ENCODE data around the gene METTL9.
A peak's percentile ranks its signal among the peaks of the same experiment; 100 is the strongest.

METTL9 gene

DNA sequence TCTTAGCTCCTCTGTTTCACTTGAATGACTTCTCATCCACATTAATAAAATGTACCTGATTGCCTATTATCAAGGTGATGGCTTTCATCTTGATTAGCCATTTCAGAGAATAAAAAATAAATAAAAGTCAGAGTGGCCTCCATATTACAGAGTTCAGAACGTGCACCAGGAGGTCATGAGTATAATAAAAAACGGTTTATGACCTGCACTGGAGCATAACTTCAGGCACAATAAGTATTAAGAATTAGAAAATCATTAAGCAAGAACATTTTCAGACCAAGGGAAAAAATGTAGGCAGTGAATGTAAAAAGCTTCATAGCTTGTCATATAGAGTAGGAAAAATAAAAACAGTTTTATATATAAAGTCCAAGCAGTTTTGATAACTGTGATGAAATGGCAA is 11.4 kb downstream of the METTL9 start:
- H3K27ac ChIP-seq (ENCODE audit: low read depth, low read length), result peak overlapping the region; percentile 46
- H3K4me1 ChIP-seq (ENCODE audit: control insufficient read depth, insufficient read depth, low read length, unreplicated experiment), result peaks cover 58% of the 10 kb centered on the region

DNA sequence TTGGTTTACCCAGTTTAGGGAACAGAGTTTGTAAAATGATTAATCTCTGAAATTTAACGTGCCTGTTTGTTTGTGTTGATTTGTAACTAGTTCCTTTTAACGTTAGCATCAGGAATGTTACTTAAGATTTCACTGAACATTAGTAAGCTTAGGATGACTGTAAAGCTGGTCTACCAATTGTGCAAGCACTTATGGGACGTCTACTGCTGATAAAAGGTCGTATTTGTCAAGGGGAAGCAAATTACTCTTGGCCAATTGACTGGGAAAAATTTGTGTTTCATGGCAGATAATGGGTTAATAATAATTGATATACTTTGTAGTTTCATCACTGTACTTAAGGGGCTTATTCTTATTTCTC is 11.8 kb downstream of the METTL9 start:
- Histone ChIP-seq H3K79me2 (ENCODE audit: control insufficient read depth, insufficient read depth, low read length, unreplicated experiment) (peaks cover 99% of the 10 kb centered on the region), H3K4me3 (ENCODE audit: low read depth, low read length) (peak overlapping the region; percentile 43; the same call in 1 of the 2 replicates), H3K4me1 (ENCODE audit: control insufficient read depth, insufficient read depth, low read length, unreplicated experiment) (peaks cover 58% of the 10 kb centered on the region), H3K27me3 (ENCODE audit: insufficient read depth, low read length) (no peaks in the 10 kb centered on the region), H2AFZ (ENCODE audit: low read length, unreplicated experiment) (no peak overlapping the region), H3K36me3 (ENCODE audit: insufficient read depth, low read length) (peaks cover 5% of the 10 kb centered on the region; the same call in 1 of the 2 replicates), H3K27ac (ENCODE audit: low read depth, low read length) (peak overlapping the region; percentile 46)

More for the DNA sequence above, 11.4 kb downstream of the METTL9 start:
- no peak overlapping the region for H3K4me3 ChIP-seq (ENCODE audit: low read depth, low read length)
- H3K36me3 ChIP-seq (ENCODE audit: insufficient read depth, low read length), result peaks cover 3% of the 10 kb centered on the region; the same call in 1 of the 2 replicates
- H3K27me3 ChIP-seq (ENCODE audit: insufficient read depth, low read length), result no peaks in the 10 kb centered on the region
- H2AFZ ChIP-seq (ENCODE audit: low read length, unreplicated experiment), result no peak overlapping the region
- peaks cover 97% of the 10 kb centered on the region for H3K79me2 ChIP-seq (ENCODE audit: control insufficient read depth, insufficient read depth, low read length, unreplicated experiment)

DNA sequence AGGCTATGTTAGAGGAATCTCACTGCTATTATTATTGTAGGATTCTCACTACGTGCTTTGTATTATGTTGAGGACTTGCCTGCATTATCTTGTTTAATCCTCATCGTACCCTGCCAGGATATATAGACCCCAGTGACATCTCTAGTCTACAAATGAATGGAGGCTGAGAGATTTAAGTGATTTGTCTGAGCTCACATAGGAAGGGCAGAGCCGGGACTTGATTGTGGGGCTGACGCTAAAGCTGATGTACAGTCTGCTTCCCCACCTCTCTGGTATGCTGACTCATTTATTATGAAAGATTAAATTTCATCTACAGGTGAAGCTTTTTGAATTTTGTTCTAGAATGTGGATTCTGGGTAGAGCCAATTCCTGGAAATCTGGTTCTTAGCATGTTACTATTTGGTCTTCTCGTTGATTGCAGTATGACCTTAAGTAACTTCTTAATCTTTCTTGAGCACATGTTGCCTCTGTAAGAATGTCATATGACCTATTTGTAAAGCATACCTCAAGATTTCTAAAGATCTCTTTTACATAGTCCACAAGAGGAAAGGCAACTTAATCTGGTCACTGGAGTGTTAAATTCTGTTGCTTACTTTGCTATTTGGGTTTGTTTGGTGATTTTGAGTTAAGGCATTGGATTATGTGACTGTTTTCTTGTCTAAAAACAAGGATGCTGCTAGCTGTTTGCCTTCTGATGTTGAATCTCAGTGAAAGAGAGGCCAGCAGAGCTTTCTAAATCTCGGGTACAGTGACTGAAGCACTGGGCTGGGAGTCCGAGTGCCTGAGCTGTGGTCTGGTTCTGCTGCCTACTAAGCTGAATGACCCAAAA is 12.4 kb downstream of the METTL9 start:
- Histone ChIP-seq H3K27me3 (ENCODE audit: insufficient read depth, low read length) (no peaks in the 10 kb centered on the region), H3K27ac (ENCODE audit: low read depth, low read length) (peak overlapping the region; percentile 46), H3K36me3 (ENCODE audit: insufficient read depth, low read length) (peaks cover 6% of the 10 kb centered on the region; the same call in 1 of the 2 replicates), H3K4me3 (ENCODE audit: low read depth, low read length) (peak overlapping the region; percentile 43; the same call in 1 of the 2 replicates), H2AFZ (ENCODE audit: low read length, unreplicated experiment) (no peak overlapping the region), H3K79me2 (ENCODE audit: control insufficient read depth, insufficient read depth, low read length, unreplicated experiment) (peaks cover 99% of the 10 kb centered on the region), H3K4me1 (ENCODE audit: control insufficient read depth, insufficient read depth, low read length, unreplicated experiment) (peaks cover 58% of the 10 kb centered on the region)

DNA sequence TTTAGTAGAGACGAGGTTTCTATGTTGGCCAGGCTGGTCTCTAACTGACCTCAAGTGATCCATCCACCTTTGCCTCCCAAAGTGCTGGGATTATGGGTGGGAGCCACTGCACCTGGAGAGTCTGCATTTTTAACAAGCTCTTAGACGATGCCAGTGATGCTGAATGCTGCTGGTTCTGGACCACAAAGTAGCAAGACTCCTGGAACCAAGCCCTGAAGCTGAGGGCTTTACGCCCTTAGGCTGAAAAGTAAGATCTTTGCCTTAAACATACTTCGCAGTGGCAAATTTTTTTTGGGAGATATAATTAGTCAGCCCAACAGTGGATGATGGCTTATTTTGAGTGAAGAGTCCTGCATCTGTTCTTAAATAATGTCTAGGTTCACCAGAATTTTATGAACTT is 14.0 kb downstream of the METTL9 start:
- Histone ChIP-seq H3K27ac (ENCODE audit: low read depth, low read length) (peak overlapping the region; percentile 29), H3K79me2 (ENCODE audit: control insufficient read depth, insufficient read depth, low read length, unreplicated experiment) (peaks cover 85% of the 10 kb centered on the region), H3K27me3 (ENCODE audit: insufficient read depth, low read length) (no peaks in the 10 kb centered on the region), H3K4me1 (ENCODE audit: control insufficient read depth, insufficient read depth, low read length, unreplicated experiment) (peaks cover 56% of the 10 kb centered on the region), H3K4me3 (ENCODE audit: low read depth, low read length) (no peak overlapping the region), H2AFZ (ENCODE audit: low read length, unreplicated experiment) (no peak overlapping the region), H3K36me3 (ENCODE audit: insufficient read depth, low read length) (peaks cover 10% of the 10 kb centered on the region)

DNA sequence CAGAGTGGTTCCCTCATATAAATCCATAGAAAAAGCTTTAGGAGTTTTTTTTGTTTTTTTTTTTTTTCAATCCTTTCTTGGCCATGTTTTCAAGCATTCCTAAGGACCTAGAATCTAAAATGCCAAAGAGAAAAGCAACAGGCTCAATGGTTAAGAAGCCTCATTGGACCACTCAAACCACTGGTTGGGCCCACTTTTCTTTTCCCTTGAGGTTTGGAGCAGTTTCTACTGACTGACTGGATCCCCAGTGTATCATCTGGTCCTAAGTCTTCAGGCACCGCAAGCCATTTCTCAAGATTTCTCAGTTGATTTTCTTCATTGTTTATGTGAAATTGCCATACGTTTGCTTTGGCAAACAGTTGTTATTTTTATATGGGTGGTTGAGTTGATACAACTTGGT is 14.4 kb downstream of the METTL9 start:
- H3K27me3 ChIP-seq (ENCODE audit: insufficient read depth, low read length), result no peaks in the 10 kb centered on the region
- H3K27ac ChIP-seq (ENCODE audit: low read depth, low read length), result peak overlapping the region; percentile 29
- no peak overlapping the region for H2AFZ ChIP-seq (ENCODE audit: low read length, unreplicated experiment)
- H3K4me3 ChIP-seq (ENCODE audit: low read depth, low read length), result no peak overlapping the region
- peaks cover 12% of the 10 kb centered on the region for H3K36me3 ChIP-seq (ENCODE audit: insufficient read depth, low read length)
- H3K4me1 ChIP-seq (ENCODE audit: control insufficient read depth, insufficient read depth, low read length, unreplicated experiment), result peaks cover 52% of the 10 kb centered on the region
- peaks cover 82% of the 10 kb centered on the region for H3K79me2 ChIP-seq (ENCODE audit: control insufficient read depth, insufficient read depth, low read length, unreplicated experiment)

DNA sequence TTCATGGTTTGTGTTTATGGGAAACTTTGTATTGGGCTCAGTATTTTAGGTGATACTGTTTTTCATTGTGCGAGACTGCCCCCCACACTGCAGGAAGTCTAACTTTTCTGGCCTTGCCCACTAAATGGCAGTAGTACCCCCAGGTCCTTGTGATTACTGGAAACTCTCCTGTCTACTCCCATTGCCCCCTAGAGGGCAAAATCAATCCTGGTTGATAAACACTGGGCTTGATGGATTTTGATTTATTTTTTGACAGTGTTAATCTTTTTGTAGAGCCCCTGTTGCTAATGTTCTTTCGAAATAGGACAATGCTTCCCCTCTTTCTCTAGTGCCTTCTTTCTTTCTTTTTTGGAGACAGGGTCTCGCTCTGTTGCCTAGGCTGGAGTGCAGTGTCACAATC is 15.5 kb downstream of the METTL9 start:
- Histone ChIP-seq H3K27me3 (ENCODE audit: insufficient read depth, low read length) (no peaks in the 10 kb centered on the region), H3K79me2 (ENCODE audit: control insufficient read depth, insufficient read depth, low read length, unreplicated experiment) (peaks cover 80% of the 10 kb centered on the region), H3K27ac (ENCODE audit: low read depth, low read length) (no peak overlapping the region), H2AFZ (ENCODE audit: low read length, unreplicated experiment) (no peak overlapping the region), H3K4me3 (ENCODE audit: low read depth, low read length) (no peak overlapping the region), H3K36me3 (ENCODE audit: insufficient read depth, low read length) (peaks cover 17% of the 10 kb centered on the region), H3K4me1 (ENCODE audit: control insufficient read depth, insufficient read depth, low read length, unreplicated experiment) (peaks cover 45% of the 10 kb centered on the region)

DNA sequence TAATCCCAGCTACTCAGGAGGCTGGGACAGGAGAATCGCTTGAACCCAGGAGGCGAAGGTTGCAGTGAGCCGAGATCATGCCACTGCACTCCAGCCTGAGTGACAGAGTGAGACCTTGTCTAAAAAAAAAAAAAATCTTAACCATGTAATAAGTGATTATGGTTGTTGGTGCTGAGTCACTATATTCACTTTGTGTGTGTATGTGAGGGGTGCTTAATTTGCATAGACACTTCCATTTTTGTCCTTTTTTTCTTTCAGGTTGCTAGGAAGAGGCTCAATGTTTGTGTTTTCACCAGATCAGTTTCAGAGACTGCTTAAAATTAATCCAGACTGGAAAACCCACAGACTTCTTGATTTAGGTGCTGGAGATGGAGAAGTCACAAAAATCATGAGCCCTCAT is 18.2 kb downstream of the METTL9 start:
- Histone ChIP-seq H3K4me3 (ENCODE audit: low read depth, low read length) (no peak overlapping the region), H3K27ac (ENCODE audit: low read depth, low read length) (no peak overlapping the region), H3K36me3 (ENCODE audit: insufficient read depth, low read length) (peaks cover 17% of the 10 kb centered on the region), H2AFZ (ENCODE audit: low read length, unreplicated experiment) (no peak overlapping the region), H3K79me2 (ENCODE audit: control insufficient read depth, insufficient read depth, low read length, unreplicated experiment) (peaks cover 70% of the 10 kb centered on the region), H3K4me1 (ENCODE audit: control insufficient read depth, insufficient read depth, low read length, unreplicated experiment) (peaks cover 25% of the 10 kb centered on the region), H3K27me3 (ENCODE audit: insufficient read depth, low read length) (no peaks in the 10 kb centered on the region)

DNA sequence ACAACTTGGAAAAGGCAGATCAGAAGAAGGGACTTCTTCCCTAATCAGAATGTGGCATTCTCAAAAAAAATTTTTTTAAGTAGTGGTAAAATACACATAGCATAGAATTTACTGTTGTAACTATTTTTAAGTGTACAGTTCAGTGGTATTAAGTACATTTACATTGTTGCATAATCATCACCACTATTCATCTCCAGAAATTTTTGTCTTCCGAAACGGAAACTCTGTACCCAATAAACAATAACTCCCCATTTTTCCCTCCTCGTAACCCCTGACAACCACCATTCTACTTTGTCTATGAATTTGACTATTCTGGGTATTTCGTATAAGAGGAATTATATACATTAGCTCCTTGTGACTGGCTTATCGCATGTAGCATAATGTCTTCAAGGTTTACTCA is 18.9 kb downstream of the METTL9 start:
- peaks cover 24% of the 10 kb centered on the region for H3K4me1 ChIP-seq (ENCODE audit: control insufficient read depth, insufficient read depth, low read length, unreplicated experiment)
- H3K36me3 ChIP-seq (ENCODE audit: insufficient read depth, low read length), result peaks cover 19% of the 10 kb centered on the region
- no peaks in the 10 kb centered on the region for H3K27me3 ChIP-seq (ENCODE audit: insufficient read depth, low read length)
- H3K4me3 ChIP-seq (ENCODE audit: low read depth, low read length), result no peak overlapping the region
- no peak overlapping the region for H3K27ac ChIP-seq (ENCODE audit: low read depth, low read length)
- H3K79me2 ChIP-seq (ENCODE audit: control insufficient read depth, insufficient read depth, low read length, unreplicated experiment), result peaks cover 66% of the 10 kb centered on the region
- H2AFZ ChIP-seq (ENCODE audit: low read length, unreplicated experiment), result no peak overlapping the region

DNA sequence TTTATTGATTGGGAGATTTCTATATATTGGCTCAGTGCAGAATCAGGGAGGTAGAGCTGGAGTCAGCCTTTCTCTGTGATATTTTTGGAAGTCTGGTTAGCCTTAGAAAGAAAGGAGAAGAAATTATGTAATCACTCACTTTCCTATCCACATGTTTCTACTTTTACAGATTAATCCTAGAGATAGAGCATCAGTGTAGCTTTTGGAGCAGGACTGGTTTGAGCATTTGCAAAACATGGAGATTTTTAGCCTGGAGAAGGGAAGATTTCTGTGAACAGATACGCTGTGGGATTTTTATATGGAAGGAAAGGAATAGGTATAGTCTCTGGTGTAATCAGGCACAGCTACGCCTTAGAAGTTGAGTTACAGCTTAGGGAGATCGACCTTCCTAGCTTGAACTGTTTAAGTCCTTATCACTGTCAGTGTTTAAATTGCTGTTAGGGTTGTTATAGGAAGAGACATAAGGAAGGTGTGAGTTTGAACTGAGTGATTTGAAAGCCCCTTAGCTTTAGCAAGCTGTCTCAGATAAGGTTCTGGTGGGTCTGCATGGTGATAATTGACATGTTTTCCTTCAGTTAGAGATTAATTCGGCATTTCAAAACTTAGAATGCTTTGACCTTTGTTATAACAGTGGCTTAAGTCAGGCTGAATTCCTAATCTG is 20.5 kb downstream of the METTL9 start:
- no peaks in the 10 kb centered on the region for H3K27me3 ChIP-seq (ENCODE audit: insufficient read depth, low read length)
- no peak overlapping the region for H3K4me3 ChIP-seq (ENCODE audit: low read depth, low read length)
- peaks cover 26% of the 10 kb centered on the region for H3K36me3 ChIP-seq (ENCODE audit: insufficient read depth, low read length)
- no peak overlapping the region for H2AFZ ChIP-seq (ENCODE audit: low read length, unreplicated experiment)
- H3K4me1 ChIP-seq (ENCODE audit: control insufficient read depth, insufficient read depth, low read length, unreplicated experiment), result peaks cover 12% of the 10 kb centered on the region
- H3K79me2 ChIP-seq (ENCODE audit: control insufficient read depth, insufficient read depth, low read length, unreplicated experiment), result peaks cover 54% of the 10 kb centered on the region
- no peak overlapping the region for H3K27ac ChIP-seq (ENCODE audit: low read depth, low read length)

DNA sequence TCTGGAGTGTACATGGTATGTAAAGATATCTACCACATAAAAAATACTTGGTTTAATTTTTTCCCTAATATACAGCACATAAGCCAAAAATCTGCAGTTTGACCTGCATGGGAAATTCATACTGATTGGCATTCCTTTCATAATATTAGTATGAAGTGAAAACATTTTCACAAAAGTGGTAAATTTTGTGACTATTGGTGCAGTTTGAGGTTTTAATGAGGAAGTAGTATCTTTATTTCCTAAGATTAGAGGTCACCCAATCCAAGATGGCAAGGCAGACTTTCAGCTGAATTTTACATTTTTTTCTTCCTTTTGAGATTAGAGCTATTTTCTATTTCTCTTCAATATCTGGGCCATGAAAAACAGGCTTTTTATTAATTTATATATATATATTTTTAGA is 21.2 kb downstream of the METTL9 start:
- Histone ChIP-seq H3K4me3 (ENCODE audit: low read depth, low read length) (no peak overlapping the region), H3K36me3 (ENCODE audit: insufficient read depth, low read length) (peaks cover 32% of the 10 kb centered on the region), H3K27me3 (ENCODE audit: insufficient read depth, low read length) (no peaks in the 10 kb centered on the region), H3K4me1 (ENCODE audit: control insufficient read depth, insufficient read depth, low read length, unreplicated experiment) (peaks cover 19% of the 10 kb centered on the region), H3K27ac (ENCODE audit: low read depth, low read length) (no peak overlapping the region), H3K79me2 (ENCODE audit: control insufficient read depth, insufficient read depth, low read length, unreplicated experiment) (peaks cover 51% of the 10 kb centered on the region), H2AFZ (ENCODE audit: low read length, unreplicated experiment) (no peak overlapping the region)

DNA sequence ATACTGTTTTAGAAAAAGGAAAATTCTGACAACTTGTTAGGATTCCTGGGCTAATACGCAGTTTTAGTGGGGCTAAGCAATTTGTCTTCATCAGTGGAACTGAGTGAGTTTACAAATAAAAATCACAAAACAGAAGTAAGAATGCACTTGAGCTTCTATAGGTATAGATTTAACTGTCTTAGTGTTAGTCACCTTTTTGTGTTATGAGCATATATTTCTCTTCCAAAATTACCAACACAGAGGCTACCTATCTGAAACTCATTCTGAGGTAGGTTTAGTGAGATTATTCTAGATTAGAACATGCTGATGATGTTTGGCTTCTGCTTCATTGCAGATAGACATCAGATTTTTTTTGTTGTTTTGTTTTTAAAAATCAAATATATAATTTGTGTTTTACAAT is 23.2 kb downstream of the METTL9 start:
- Histone ChIP-seq H3K79me2 (ENCODE audit: control insufficient read depth, insufficient read depth, low read length, unreplicated experiment) (peaks cover 37% of the 10 kb centered on the region), H3K27ac (ENCODE audit: low read depth, low read length) (no peak overlapping the region), H3K4me1 (ENCODE audit: control insufficient read depth, insufficient read depth, low read length, unreplicated experiment) (peaks cover 36% of the 10 kb centered on the region), H3K27me3 (ENCODE audit: insufficient read depth, low read length) (no peaks in the 10 kb centered on the region), H2AFZ (ENCODE audit: low read length, unreplicated experiment) (no peak overlapping the region), H3K36me3 (ENCODE audit: insufficient read depth, low read length) (peaks cover 29% of the 10 kb centered on the region), H3K4me3 (ENCODE audit: low read depth, low read length) (no peak overlapping the region)
